Measurements from ENCODE around the gene LRRTM4.
"Not testable (repeated sequence)": the region's sequence is repeated elsewhere in the genome, so short reads cannot be mapped to it uniquely, and the experiment has no call there.

The LRRTM4 gene

GRCh38 chr2:76862901-76863300 lies 659.3 kb downstream of the LRRTM4 start:
- DNase-seq (ENCODE audit: low read depth) = no peak

- no peak for DNase-seq (ENCODE audit: low read depth)
Measured at GRCh38 chr2:76861708-76862107, 660.5 kb downstream of the LRRTM4 start.

GRCh38 chr2:76851000-76851399 lies 671.2 kb downstream of the LRRTM4 start:
- DNase-seq (ENCODE audit: low read depth) = no peak

- DNase-seq (ENCODE audit: low read depth) = no peak
Measured at GRCh38 chr2:76849086-76849485, 673.1 kb downstream of the LRRTM4 start.

- no peak for DNase-seq (ENCODE audit: low read depth)
Measured at GRCh38 chr2:76839826-76840225, 682.4 kb downstream of the LRRTM4 start.

GRCh38 chr2:76829374-76830234 lies 692.6 kb downstream of the LRRTM4 start:
- DNase-seq (ENCODE audit: low read depth) = no peak

GRCh38 chr2:76826691-76827090 lies 695.5 kb downstream of the LRRTM4 start:
- DNase-seq (ENCODE audit: low read depth) = no peak

GRCh38 chr2:76825140-76825970 lies 696.8 kb downstream of the LRRTM4 start:
- no peak for DNase-seq (ENCODE audit: low read depth)

- DNase-seq (ENCODE audit: low read depth) = no peak
Measured at GRCh38 chr2:76821731-76822130, 700.4 kb downstream of the LRRTM4 start.

- DNase-seq (ENCODE audit: low read depth) = no peak
Measured at GRCh38 chr2:76813084-76813483, 709.1 kb downstream of the LRRTM4 start.

- DNase-seq (ENCODE audit: low read depth) = no peak
Measured at GRCh38 chr2:76812156-76812555, 710.0 kb downstream of the LRRTM4 start.

GRCh38 chr2:76809136-76809535 lies 713.0 kb downstream of the LRRTM4 start:
- no peak for DNase-seq (ENCODE audit: low read depth)

- no peak for DNase-seq (ENCODE audit: low read depth)
Measured at GRCh38 chr2:76808732-76809131, 713.4 kb downstream of the LRRTM4 start.

GRCh38 chr2:76793647-76794334 lies 728.4 kb downstream of the LRRTM4 start:
- no peak for DNase-seq (ENCODE audit: low read depth)

GRCh38 chr2:76781313-76781712 lies 740.9 kb downstream of the LRRTM4 start:
- not testable (repeated sequence) for DNase-seq (ENCODE audit: low read depth)

- no peak for DNase-seq (ENCODE audit: low read depth)
Measured at GRCh38 chr2:76763276-76763675, 758.9 kb downstream of the LRRTM4 start.

GRCh38 chr2:76760367-76760704 lies 761.8 kb downstream of the LRRTM4 start:
- DNase-seq (ENCODE audit: low read depth) = no peak

GRCh38 chr2:76759634-76760366 lies 762.4 kb downstream of the LRRTM4 start:
- DNase-seq (ENCODE audit: low read depth) = no peak

GRCh38 chr2:76752506-76752905 lies 769.7 kb downstream of the LRRTM4 start:
- no peak for DNase-seq (ENCODE audit: low read depth)

- DNase-seq (ENCODE audit: low read depth) = no peak
Measured at GRCh38 chr2:76749858-76750257, 772.3 kb downstream of the LRRTM4 start.

- DNase-seq (ENCODE audit: low read depth) = no peak
Measured at GRCh38 chr2:76748581-76749296, 773.4 kb downstream of the LRRTM4 start.

Data from HS-27A (cell line).